Measurements from ENCODE around the gene SP2.

The SP2 gene

DNA sequence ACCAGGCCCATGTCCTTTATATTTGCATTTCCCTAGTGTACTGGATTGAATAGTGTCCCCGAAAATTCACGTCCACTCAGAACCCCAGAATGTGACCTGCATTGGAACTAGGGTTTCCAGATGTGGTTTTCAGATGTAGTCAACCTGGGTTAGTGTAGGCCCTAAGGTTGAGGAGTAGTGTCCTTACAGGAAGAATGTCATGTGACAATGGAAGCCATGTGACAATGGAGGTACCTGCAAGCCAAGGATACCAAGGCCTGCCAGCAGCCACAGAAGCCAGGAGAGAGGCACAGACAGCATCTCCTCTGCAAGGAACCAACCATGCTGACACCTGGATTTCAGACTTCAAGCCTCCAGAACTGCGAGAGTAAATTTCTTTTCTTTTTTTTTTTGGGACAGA, 66.9 kb downstream of the SP2 start:
- H3K9ac ChIP-seq (ENCODE audit: low read length) = no peak overlapping the region
- H3K14ac ChIP-seq (ENCODE audit: low read length) = no peak overlapping the region
- no peaks in the 10 kb centered on the region for H3K36me3 ChIP-seq (ENCODE audit: control insufficient read depth in 1 of 2, insufficient read depth in 2 of 2, low read length in 2 of 2)
- no peak overlapping the region for H2BK5ac ChIP-seq (ENCODE audit: low read depth, low read length, poor library complexity)
- WGBS (ENCODE audit: extremely low coverage, insufficient coverage, insufficient read length) = no CpG with 5 or more reads among the region's 3 CpGs
- H4K91ac ChIP-seq (ENCODE audit: low read depth, low read length) = no peak overlapping the region
- no peak overlapping the region for H4K12ac ChIP-seq (ENCODE audit: low read depth, low read length)
- no peak overlapping the region for H3K4me2 ChIP-seq (ENCODE audit: low read length)
- no peak overlapping the region for H3K4me3 ChIP-seq (ENCODE audit: low read depth, low read length)
- no peak overlapping the region for H2AK5ac ChIP-seq (ENCODE audit: low read length)
- DNase-seq = no peak
- peaks cover 9 to 13% of the 10 kb centered on the region in 2 experiments for H3K4me1 ChIP-seq (ENCODE audit: control insufficient read depth in 1 of 2, insufficient read depth in 2 of 2, low read length in 2 of 2)
- H3K9me3 ChIP-seq (ENCODE audit: insufficient read depth, low read depth, low read length) = no peaks in the 10 kb centered on the region
- no peak overlapping the region for H3K4ac ChIP-seq (ENCODE audit: low read depth, low read length)
- no peak overlapping the region for H2BK120ac ChIP-seq (ENCODE audit: insufficient read depth, low read length, poor library complexity)
- no peak overlapping the region for H3K18ac ChIP-seq (ENCODE audit: low read length)
- no peak overlapping the region for H3K27ac ChIP-seq (ENCODE audit: low read depth, low read length)
- no peaks in the 10 kb centered on the region for H3K79me2 ChIP-seq (ENCODE audit: control insufficient read depth, insufficient read depth, low read length, poor library complexity)
- H3K27me3 ChIP-seq (ENCODE audit: insufficient read depth, low read length) = no peaks in the 10 kb centered on the region
- no peaks in the 10 kb centered on the region for H3K79me1 ChIP-seq (ENCODE audit: low read length)
- H2AFZ ChIP-seq (ENCODE audit: insufficient read depth, low read length, poor library complexity) = no peak overlapping the region
- no peak overlapping the region for H4K8ac ChIP-seq (ENCODE audit: low read depth, low read length)
- no peak overlapping the region for H2BK12ac ChIP-seq (ENCODE audit: low read length)
- no peak overlapping the region for H3K23ac ChIP-seq (ENCODE audit: low read length)

GRCh38 chr17:47964856-47965255, 68.8 kb downstream of the SP2 start:
- Histone ChIP-seq H3K14ac (ENCODE audit: low read length) (no peak overlapping the region), H2AFZ (ENCODE audit: insufficient read depth, low read length, poor library complexity) (no peak overlapping the region), H3K79me2 (ENCODE audit: control insufficient read depth, insufficient read depth, low read length, poor library complexity) (no peaks in the 10 kb centered on the region), H4K8ac (ENCODE audit: low read depth, low read length) (no peak overlapping the region), H2BK120ac (ENCODE audit: insufficient read depth, low read length, poor library complexity) (no peak overlapping the region), H3K79me1 (ENCODE audit: low read length) (no peaks in the 10 kb centered on the region), H4K91ac (ENCODE audit: low read depth, low read length) (no peak overlapping the region), H4K12ac (ENCODE audit: low read depth, low read length) (no peak overlapping the region), H3K9ac (ENCODE audit: low read length) (no peak overlapping the region), H3K27ac (ENCODE audit: low read depth, low read length) (no peak overlapping the region), H3K4me2 (ENCODE audit: low read length) (no peak overlapping the region), H3K23ac (ENCODE audit: low read length) (no peak overlapping the region), H2BK5ac (ENCODE audit: low read depth, low read length, poor library complexity) (no peak overlapping the region), H3K4me1 (ENCODE audit: control insufficient read depth in 1 of 2, insufficient read depth in 2 of 2, low read length in 2 of 2) (peaks cover 7 to 9% of the 10 kb centered on the region in 2 experiments), H3K9me3 (ENCODE audit: insufficient read depth, low read depth, low read length) (no peaks in the 10 kb centered on the region), H3K4ac (ENCODE audit: low read depth, low read length) (no peak overlapping the region), H3K4me3 (ENCODE audit: low read depth, low read length) (no peak overlapping the region), H2AK5ac (ENCODE audit: low read length) (no peak overlapping the region), H3K36me3 (ENCODE audit: control insufficient read depth in 1 of 2, insufficient read depth in 2 of 2, low read length in 2 of 2) (no peaks in the 10 kb centered on the region), H3K18ac (ENCODE audit: low read length) (no peak overlapping the region), H3K27me3 (ENCODE audit: insufficient read depth, low read length) (no peaks in the 10 kb centered on the region), H2BK12ac (ENCODE audit: low read length) (no peak overlapping the region)
- WGBS (ENCODE audit: extremely low coverage, insufficient coverage, insufficient read length) = no CpG with 5 or more reads among the region's 5 CpGs
- DNase-seq = no peak

DNA sequence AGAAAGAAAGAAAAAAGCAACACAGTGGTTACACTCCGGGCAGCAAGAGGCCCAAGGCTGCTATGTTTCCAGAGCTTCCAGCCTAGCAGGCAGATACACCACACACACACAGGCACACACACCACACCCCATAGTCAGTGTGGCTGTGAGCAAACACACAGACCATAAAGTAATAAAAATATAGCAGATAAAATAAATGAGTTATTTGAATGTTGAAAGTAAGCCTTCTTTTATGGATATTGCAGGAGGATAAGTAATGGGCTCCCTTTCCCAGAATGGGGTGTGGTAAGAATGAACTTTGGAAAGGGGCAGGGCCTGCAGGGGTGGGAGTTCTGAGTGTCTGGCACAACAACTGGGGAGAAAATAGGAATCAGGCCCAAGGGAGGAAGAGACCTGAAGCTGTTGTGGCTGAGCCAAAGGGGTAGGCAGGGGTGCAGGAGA, 70.1 kb downstream of the SP2 start:
- H3K27ac ChIP-seq (ENCODE audit: low read depth, low read length) = no peak overlapping the region
- no peak overlapping the region for H2BK120ac ChIP-seq (ENCODE audit: insufficient read depth, low read length, poor library complexity)
- H3K4me2 ChIP-seq (ENCODE audit: low read length) = no peak overlapping the region
- H3K23ac ChIP-seq (ENCODE audit: low read length) = no peak overlapping the region
- H2AFZ ChIP-seq (ENCODE audit: insufficient read depth, low read length, poor library complexity) = no peak overlapping the region
- no peaks in the 10 kb centered on the region for H3K27me3 ChIP-seq (ENCODE audit: insufficient read depth, low read length)
- no peak overlapping the region for H3K4ac ChIP-seq (ENCODE audit: low read depth, low read length)
- no peak overlapping the region for H2BK12ac ChIP-seq (ENCODE audit: low read length)
- no CpG with 5 or more reads among the region's 1 CpG for whole genome bisulfite sequencing (ENCODE audit: extremely low coverage, insufficient coverage, insufficient read length)
- peaks cover 7 to 9% of the 10 kb centered on the region in 2 experiments for H3K4me1 ChIP-seq (ENCODE audit: control insufficient read depth in 1 of 2, insufficient read depth in 2 of 2, low read length in 2 of 2)
- no peak overlapping the region for H3K9ac ChIP-seq (ENCODE audit: low read length)
- H2BK5ac ChIP-seq (ENCODE audit: low read depth, low read length, poor library complexity) = no peak overlapping the region
- no peak overlapping the region for H3K18ac ChIP-seq (ENCODE audit: low read length)
- H3K4me3 ChIP-seq (ENCODE audit: low read depth, low read length) = no peak overlapping the region
- no peak overlapping the region for H4K91ac ChIP-seq (ENCODE audit: low read depth, low read length)
- H3K79me1 ChIP-seq (ENCODE audit: low read length) = peaks cover 2% of the 10 kb centered on the region
- no peaks in the 10 kb centered on the region for H3K9me3 ChIP-seq (ENCODE audit: insufficient read depth, low read depth, low read length)
- H3K14ac ChIP-seq (ENCODE audit: low read length) = no peak overlapping the region
- no peak overlapping the region for H2AK5ac ChIP-seq (ENCODE audit: low read length)
- peaks cover under 1% of the 10 kb centered on the region for H3K79me2 ChIP-seq (ENCODE audit: control insufficient read depth, insufficient read depth, low read length, poor library complexity)
- DNase-seq = no peak
- no peak overlapping the region for H4K12ac ChIP-seq (ENCODE audit: low read depth, low read length)
- H4K8ac ChIP-seq (ENCODE audit: low read depth, low read length) = no peak overlapping the region
- no peaks in the 10 kb centered on the region for H3K36me3 ChIP-seq (ENCODE audit: control insufficient read depth in 1 of 2, insufficient read depth in 2 of 2, low read length in 2 of 2)

GRCh38 chr17:47967607-47968252, 71.7 kb downstream of the SP2 start:
- Histone ChIP-seq H2BK5ac (ENCODE audit: low read depth, low read length, poor library complexity) (no peak overlapping the region), H4K12ac (ENCODE audit: low read depth, low read length) (no peak overlapping the region), H4K8ac (ENCODE audit: low read depth, low read length) (no peak overlapping the region), H3K4me2 (ENCODE audit: low read length) (no peak overlapping the region), H2AK5ac (ENCODE audit: low read length) (no peak overlapping the region), H3K4me3 (ENCODE audit: low read depth, low read length) (no peak overlapping the region), H4K91ac (ENCODE audit: low read depth, low read length) (peak overlapping the region; percentile 15), H3K4ac (ENCODE audit: low read depth, low read length) (no peak overlapping the region), H3K18ac (ENCODE audit: low read length) (no peak overlapping the region), H3K9me3 (ENCODE audit: insufficient read depth, low read depth, low read length) (no peaks in the 10 kb centered on the region), H3K9ac (ENCODE audit: low read length) (no peak overlapping the region), H2BK120ac (ENCODE audit: insufficient read depth, low read length, poor library complexity) (no peak overlapping the region), H2BK12ac (ENCODE audit: low read length) (peak overlapping the region; percentile 6), H3K79me2 (ENCODE audit: control insufficient read depth, insufficient read depth, low read length, poor library complexity) (peaks cover 4% of the 10 kb centered on the region), H3K79me1 (ENCODE audit: low read length) (peaks cover 4% of the 10 kb centered on the region), H3K27ac (ENCODE audit: low read depth, low read length) (no peak overlapping the region), H3K23ac (ENCODE audit: low read length) (no peak overlapping the region), H3K14ac (ENCODE audit: low read length) (no peak overlapping the region), H3K27me3 (ENCODE audit: insufficient read depth, low read length) (no peaks in the 10 kb centered on the region), H2AFZ (ENCODE audit: insufficient read depth, low read length, poor library complexity) (no peak overlapping the region), H3K4me1 (ENCODE audit: control insufficient read depth in 1 of 2, insufficient read depth in 2 of 2, low read length in 2 of 2) (peaks cover 9 to 14% of the 10 kb centered on the region in 2 experiments), H3K36me3 (ENCODE audit: control insufficient read depth in 1 of 2, insufficient read depth in 2 of 2, low read length in 2 of 2) (no peaks in the 10 kb centered on the region)
- peak; percentile 16 to 78 for DNase-seq
- WGBS (ENCODE audit: extremely low coverage, insufficient coverage, insufficient read length) = no CpG with 5 or more reads among the region's 5 CpGs

Measured in trophoblast cell (in vitro differentiated cells and primary cell).